ENCODE data around the gene ACMSD.
A peak's percentile ranks its signal among the peaks of the same experiment; 100 is the strongest.

Gene ACMSD

DNA sequence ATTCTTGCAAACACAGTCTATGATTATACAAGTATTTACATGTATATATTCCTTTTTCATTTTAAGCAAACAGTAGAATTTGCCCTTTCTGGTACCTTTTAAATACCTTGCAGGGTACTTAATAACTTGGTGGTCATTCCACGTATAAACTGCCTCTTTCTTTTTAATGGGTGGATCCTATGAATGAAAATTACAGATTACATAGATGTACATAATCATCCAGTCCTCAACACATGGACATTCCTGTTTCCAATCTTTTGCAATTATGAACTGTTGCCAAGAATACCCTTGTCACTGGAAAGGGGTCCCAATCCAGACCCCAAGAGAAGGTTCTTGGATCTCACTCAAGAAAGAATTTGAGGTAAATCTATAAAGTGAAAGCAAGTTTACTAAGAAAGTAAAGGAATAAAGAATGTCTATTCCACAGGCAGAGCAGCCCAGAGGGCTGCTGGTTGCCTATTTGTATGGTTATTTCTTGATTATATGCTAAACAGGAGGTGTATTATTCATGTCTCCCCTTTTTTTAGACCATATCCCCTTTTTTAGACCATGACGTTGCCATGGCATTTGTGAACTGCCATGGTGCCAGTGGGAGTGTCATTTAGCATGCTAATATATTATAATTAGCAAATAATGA lies 72.5 kb downstream of the ACMSD start:
- DNase-seq: no peak

DNA sequence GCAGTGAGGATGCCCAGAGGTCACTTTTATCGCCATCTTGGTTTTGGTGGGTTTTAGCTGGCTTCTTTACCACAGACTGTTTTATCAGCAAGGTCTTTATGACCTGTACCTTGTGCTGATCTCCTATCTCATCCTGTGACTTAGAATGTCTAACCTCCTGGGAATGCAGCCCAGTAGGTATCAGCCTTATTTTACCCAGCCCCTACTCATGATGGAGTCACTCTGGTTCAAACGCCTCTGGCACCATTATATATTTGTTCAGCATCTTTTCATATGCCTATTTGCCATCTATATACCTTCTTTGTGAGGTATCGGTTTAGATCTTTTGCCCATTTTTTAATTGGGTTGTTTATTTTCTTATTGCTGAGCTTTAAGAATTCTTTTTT lies 73.0 kb downstream of the ACMSD start:
- no peak for DNase-seq

GRCh38 chr2:134912361-134912760 lies 73.9 kb downstream of the ACMSD start:
- no peak for DNase-seq

DNA sequence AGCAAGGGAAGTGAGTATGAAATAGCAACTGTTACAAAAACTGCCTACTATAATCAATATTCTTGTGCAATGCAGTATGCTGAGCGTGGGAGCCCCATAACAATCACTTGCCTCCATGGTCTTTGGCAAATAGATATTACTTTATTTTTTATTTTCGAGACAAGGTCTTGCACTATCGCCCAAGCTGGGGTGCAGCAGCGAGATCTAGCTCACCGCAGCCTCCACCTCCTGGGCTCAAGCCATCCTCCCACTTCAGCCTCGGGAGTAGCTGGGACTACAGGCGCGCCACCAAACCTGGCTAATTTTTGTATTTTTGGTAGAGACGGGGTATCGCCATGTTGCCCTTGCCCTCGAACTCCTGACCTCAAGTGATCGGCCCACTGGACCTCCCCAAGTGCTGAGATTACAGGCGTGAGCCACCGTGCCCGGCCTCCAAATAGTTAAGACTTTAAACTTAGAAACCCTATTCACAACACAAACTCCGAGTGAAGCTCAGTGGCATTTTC lies 79.0 kb downstream of the ACMSD start:
- peak; percentile 42 for DNase-seq

- peak; percentile 85 for DNase-seq
Measured at GRCh38 chr2:134917888-134918525, 79.6 kb downstream of the ACMSD start.

DNA sequence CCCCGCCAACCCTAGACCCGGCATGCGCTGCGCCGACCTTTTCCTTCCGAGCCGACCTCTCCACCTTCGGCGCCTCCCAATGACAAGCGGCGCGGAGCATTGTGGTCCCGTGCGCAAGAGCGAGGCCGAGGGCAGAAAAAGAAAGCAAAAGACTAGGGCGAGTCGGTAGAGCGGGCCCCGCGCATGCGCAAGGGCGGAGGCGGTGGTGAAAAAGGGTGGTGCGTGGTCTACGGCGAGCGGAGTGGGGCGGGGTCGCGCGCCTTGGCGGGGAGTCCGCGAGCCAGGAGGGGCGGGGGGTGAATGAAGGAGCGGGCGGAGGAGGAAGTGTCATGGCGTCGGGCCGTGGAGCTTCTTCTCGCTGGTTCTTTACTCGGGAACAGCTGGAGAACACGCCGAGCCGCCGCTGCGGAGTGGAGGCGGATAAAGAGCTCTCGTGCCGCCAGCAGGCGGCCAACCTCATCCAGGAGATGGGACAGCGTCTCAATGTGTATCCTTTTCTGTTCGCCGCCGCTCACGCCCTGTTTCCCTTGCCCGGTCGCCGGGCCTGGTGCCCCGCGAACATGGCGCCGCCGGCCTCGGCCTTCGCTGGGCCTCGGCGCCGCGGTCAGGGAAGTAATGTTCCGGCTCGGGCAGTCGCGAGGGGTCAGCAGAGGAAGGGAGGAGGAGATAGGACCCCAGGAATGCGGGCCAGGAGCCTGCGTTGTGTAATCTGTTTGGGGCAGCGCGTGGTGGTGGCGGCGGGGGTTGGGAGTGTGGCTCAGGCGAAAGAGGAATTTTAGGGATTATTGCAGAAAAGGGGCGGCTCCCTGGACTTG lies 80.3 kb downstream of the ACMSD start, which contains the start of gene CCNT2:
Gene CCNT2, plus strand, starts transcription at position 297 of the 815 bp plus-strand sequence. Its CDS starts 33 bp downstream, at position 330.
- peak; percentile 100 for DNase-seq

DNA sequence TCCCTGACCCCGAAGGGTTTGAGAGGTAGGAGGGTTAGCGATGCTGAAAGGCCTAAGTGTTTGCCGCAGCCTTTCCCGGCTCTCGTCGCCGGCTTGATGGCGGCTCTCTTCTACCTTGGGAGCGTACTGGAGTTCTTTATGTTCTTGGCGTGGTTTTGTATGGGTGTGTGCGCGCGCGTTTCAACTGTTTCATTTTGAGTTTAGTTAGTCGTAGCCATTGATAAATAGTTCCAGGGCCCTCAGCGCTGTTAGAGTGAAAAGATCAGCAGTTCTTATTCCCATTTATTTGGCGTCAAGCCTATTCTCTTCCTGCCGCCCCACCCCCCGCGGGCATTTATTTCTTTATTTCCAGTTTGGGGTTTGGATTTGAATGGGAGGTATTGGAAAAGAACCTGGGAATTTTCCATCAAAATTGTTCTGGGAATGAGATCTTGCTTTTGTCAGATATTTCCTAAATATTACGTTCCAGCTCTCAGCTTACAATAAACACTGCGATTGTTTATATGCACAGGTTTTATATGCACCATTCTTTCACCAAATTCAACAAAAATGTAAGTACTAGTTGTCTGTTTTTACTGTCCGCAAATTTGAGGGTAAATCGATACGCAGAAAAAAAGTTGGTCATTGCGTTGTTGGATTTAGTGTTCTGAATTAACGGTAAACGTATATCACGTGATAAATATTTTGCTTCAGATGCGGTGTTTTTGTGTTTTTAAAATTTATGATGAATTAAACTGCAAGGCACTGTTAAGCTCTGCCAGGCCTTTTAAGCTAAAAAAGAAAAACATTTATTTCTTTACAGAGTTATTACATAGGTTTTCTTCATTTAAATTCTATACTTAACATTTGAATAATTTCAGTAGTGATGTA lies 81.2 kb downstream of the ACMSD start:
- DNase-seq: peak; percentile 61

- no peak for DNase-seq
Measured at GRCh38 chr2:134924912-134925311, 86.5 kb downstream of the ACMSD start.

- no peak for DNase-seq
Measured at GRCh38 chr2:134926231-134926931, 88.0 kb downstream of the ACMSD start.

- no peak for DNase-seq
Measured at GRCh38 chr2:134927195-134927594, 88.8 kb downstream of the ACMSD start.

DNA sequence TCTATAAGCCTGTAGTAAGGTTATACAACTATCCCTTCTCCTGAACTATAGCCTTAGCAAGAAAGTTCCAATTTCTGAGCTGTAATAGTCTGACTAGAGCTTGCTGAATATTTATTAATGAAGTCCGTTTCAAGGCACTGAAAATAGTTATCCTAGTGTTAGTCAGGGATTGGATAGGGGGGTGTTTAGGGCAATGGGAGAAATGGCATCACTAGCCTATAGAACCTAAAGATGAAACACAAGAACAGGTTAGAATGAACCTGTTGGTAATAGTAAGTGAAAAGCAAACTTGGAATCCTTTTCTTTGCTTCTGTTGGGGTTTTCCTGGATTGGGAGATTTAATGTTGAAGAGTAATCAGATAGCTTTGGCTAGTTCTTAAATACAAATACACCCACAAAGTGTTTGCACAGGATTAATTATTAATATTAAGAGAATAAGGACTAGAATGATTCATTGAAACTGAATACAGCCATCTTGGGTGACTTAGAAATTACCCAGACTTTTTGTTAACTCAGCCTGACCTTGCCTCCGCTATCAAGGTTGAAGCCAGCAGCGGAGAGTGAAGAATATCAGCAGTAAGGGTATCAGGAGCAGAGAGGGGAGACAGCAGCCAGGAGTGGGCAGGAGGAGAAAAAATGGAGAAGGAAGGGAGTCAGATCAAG lies 94.6 kb downstream of the ACMSD start:
- no peak for DNase-seq

- DNase-seq: no peak
Measured at GRCh38 chr2:134933732-134934131, 95.3 kb downstream of the ACMSD start.

DNA sequence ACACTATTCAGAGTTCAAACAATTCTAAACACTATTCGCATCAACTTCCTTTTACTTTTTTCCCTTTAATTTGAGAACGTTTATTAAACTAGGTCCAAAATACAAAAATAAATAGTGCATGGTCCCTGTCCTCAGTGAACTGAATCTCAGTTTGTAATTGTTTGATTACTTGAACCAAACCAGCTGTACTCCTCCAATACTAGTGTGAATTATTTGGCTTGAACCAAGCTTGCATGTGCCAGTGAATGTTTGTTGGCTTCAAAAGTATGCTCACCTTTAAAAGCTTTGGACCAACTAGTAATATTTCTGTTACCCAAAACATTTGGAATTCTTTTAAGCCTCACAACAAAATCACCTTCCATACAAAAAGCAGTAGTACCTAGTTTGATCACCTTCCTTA lies 95.7 kb downstream of the ACMSD start:
- DNase-seq: no peak

DNA sequence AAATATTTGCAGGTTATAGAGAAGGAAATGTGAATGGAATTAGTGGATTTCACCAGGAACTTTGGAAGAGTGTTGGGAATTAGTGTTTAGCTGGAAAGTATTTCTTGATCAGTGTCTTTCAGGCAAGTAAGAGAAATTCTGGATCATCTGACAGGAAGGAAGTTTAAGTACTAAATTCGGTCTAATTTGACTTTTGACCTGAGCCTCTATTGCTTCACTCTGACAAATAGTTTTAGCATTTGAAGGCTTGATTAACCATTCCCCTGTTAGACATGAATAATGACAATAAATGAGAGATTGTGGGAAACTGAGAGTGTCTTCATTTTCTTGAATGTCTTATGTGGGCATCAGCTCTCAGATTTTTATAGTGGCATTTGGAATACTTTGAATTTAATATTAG lies 96.2 kb downstream of the ACMSD start:
- DNase-seq: no peak

- DNase-seq: no peak
Measured at GRCh38 chr2:134936691-134937090, 98.3 kb downstream of the ACMSD start.

- DNase-seq: no peak
Measured at GRCh38 chr2:134943540-134943939, 105.1 kb downstream of the ACMSD start.

DNA sequence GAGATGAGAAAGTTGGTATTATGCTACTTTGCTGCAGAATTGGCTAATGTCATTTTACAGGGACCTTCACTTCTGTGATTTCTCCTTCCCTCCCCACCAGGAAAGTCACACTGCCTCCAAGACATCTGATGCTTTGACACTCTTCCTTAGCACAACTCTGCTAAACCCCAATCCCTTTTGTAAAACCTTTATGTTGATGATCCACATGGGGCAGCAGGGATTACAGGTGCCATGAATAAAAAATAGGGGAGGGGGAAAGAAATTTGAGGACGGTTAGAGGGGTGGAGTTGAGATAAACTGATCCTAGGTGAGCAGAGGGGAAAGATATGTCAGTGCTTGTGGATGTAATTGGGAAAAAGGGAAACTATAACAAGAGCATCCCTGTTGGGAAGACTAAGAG lies 106.6 kb downstream of the ACMSD start:
- no peak for DNase-seq

GRCh38 chr2:134946073-134946472 lies 107.7 kb downstream of the ACMSD start:
- DNase-seq: no peak

DNA sequence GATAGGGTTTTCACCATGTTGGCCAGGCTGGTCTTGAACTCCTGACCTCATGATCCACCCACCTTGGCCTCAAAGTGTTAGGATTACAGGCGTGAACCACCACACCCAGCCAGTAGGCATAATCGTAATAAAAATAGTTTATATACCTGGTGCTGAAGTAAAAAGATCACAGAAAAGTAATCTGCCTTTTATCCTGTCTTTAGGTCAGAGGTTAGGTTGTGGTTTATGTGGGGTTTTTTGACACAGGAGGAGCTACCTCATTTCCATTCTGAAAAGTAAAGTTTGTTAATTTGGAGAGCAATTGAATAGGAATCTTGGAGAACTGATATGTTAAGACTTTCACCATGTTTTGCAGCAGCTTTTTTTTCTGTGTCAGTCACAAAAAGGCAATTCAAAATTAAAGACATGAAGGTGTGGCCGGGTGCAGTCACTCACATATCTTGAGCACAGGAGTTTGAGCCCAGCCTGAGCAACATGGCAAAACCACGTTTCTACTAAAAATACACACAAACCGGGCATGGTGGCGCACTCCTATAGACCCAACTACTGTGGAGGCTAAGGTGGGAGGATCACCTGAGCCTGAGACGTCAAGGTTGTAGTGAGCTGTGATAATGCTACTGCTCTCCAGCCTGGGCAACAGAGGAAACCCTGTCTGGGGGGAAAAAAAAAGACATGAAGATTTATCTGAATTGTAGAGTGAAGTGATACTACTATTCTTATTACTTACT lies 111.7 kb downstream of the ACMSD start:
- DNase-seq: no peak

DNA sequence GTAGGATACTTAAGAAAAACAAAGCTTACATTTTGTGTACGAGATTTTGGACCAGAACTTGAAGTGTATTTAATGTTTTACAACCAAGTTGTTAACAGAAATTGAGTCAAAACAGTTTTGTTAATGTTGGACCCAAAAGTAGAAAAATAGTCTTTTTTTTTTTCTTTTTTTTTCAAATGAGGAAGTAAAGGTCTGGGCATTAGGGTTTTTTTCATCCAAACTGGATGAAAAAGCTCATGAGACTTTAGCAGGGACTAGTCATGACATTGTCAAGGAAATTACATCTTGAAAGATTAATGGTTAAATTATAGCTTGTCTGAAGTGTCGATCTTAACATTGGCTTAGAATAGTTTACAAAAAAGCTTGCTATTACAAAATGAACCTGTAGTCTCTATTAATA lies 112.5 kb downstream of the ACMSD start:
- no peak for DNase-seq
